Stimulated activated CD4-positive, alpha-beta T cell treated with anti-CD3 and anti-CD28 coated beads, Interleukin-2, amount 100 ng/mL, for 48 hours (primary cell): Measurements from ENCODE around the gene GCC1.
"Not testable (repeated sequence)": the region's sequence is repeated elsewhere in the genome, so short reads cannot be mapped to it uniquely, and the experiment has no call there.

Source experiments
- DNase-seq, 2 donors: peaks; one replicate each; pipeline ENCODE4 v3.0.0-alpha.2; 2020

Gene GCC1

GRCh38 chr7:127588697-127589482 is 3.5 kb upstream of the GCC1 start:
- DNase-seq: peak in 1 of 2 donors; percentile 4

GRCh38 chr7:127588019-127588696 is 2.8 kb upstream of the GCC1 start, which contains the start of gene ARF5:
ARF5 (plus strand) TSS chr7:127588411; CDS start chr7:127588499, 88 bp downstream.
- peak; percentile 89 to 90 for DNase-seq

- DNase-seq: no peak
Observed at GRCh38 chr7:127587663-127588018, 2.2 kb upstream of the GCC1 start.

GRCh38 chr7:127586346-127586745 is 950 bp upstream of the GCC1 start:
- no peak for DNase-seq

- no peak for DNase-seq
Observed at GRCh38 chr7:127584648-127585043, 750 bp downstream of the GCC1 start.

- no peak for DNase-seq
Observed at GRCh38 chr7:127582361-127582760, 3.0 kb downstream of the GCC1 start.

GRCh38 chr7:127581716-127582115 is 3.7 kb downstream of the GCC1 start:
- DNase-seq: no peak

- no peak for DNase-seq
Observed at GRCh38 chr7:127580612-127581011, 4.8 kb downstream of the GCC1 start.

- DNase-seq: no peak
Observed at GRCh38 chr7:127578711-127579275, 6.6 kb downstream of the GCC1 start.

- no peak for DNase-seq
Observed at GRCh38 chr7:127578036-127578684, 7.2 kb downstream of the GCC1 start.

GRCh38 chr7:127571741-127572505 is 13.5 kb downstream of the GCC1 start:
- DNase-seq: no peak

- not testable (repeated sequence) for DNase-seq
Observed at GRCh38 chr7:127568034-127568433, 17.4 kb downstream of the GCC1 start.

GRCh38 chr7:127566242-127566641 is 19.2 kb downstream of the GCC1 start:
- DNase-seq: no peak

- DNase-seq: no peak
Observed at GRCh38 chr7:127557803-127558202, 27.6 kb downstream of the GCC1 start.

- no peak for DNase-seq
Observed at GRCh38 chr7:127556404-127556803, 29.0 kb downstream of the GCC1 start.

GRCh38 chr7:127551941-127552340 is 33.5 kb downstream of the GCC1 start:
- no peak for DNase-seq

GRCh38 chr7:127550247-127550646 is 35.1 kb downstream of the GCC1 start:
- no peak for DNase-seq

GRCh38 chr7:127546313-127546712 is 39.1 kb downstream of the GCC1 start:
- DNase-seq: no peak

GRCh38 chr7:127541548-127541947 is 43.8 kb downstream of the GCC1 start:
- DNase-seq: no peak

GRCh38 chr7:127540461-127540860 is 44.9 kb downstream of the GCC1 start:
- not testable (repeated sequence) for DNase-seq

GRCh38 chr7:127539116-127539515 is 46.3 kb downstream of the GCC1 start:
- no peak for DNase-seq

GRCh38 chr7:127536741-127537140 is 48.7 kb downstream of the GCC1 start:
- no peak for DNase-seq

GRCh38 chr7:127536394-127536691 is 49.1 kb downstream of the GCC1 start:
- DNase-seq: no peak
